ENCODE measurements around the gene DNAAF5. TPM values are rescaled to one million over a fixed set of nuclear protein-coding genes. Genes with fewer than 3 reads are reported as not detected.

DNAAF5 gene
- total and polyA plus RNA-seq, 2 of the 4 experiments (the other 2 are of a cell fraction), result 12.4 to 32.6 TPM

GRCh38 chr7:711922-712380 lies 14.5 kb upstream of the DNAAF5 start:
- no peak overlapping the region for H3K4ac ChIP-seq (ENCODE audit: low read depth, low read length)
- peak overlapping the region; percentile 52 for H3K4me3 ChIP-seq (ENCODE audit: insufficient read depth, low read depth, low read length)
- peaks cover 3% of the 10 kb centered on the region; the same call in 1 of the 2 replicates for H3K4me1 ChIP-seq (ENCODE audit: control insufficient read depth, insufficient read depth, low read length)
- peaks cover 5% of the 10 kb centered on the region; the same call in 1 of the 2 replicates for H4K20me1 ChIP-seq (ENCODE audit: insufficient read depth, low read length)
- 0 out of 2 replicates have a peak, but pooled peaks cover 1% of the 10 kb centered on the region for H3K36me3 ChIP-seq (ENCODE audit: control insufficient read depth, insufficient read depth, low read length)
- H3K4me2 ChIP-seq (ENCODE audit: low read depth, low read length), result peak overlapping the region; percentile 42; the same call in 1 of the 2 replicates
- no peak overlapping the region for H2BK20ac ChIP-seq (ENCODE audit: low read depth, low read length)
- H3K27me3 ChIP-seq (ENCODE audit: control insufficient read depth, insufficient read depth, low read length), result peaks cover 4% of the 10 kb centered on the region; the same call in 1 of the 2 replicates
- no peaks in the 10 kb centered on the region for H3K9me3 ChIP-seq (ENCODE audit: control insufficient read depth, insufficient read depth, low read length)
- H4K5ac ChIP-seq (ENCODE audit: low read depth, low read length), result no peak overlapping the region; the same call in 1 of the 2 replicates
- POLR2A ChIA-PET (ENCODE audit: unreplicated experiment), result no interaction called here
- no peak overlapping the region for H4K91ac ChIP-seq (ENCODE audit: insufficient read depth, low read depth, low read length)
- intact Hi-C loops (cut with micrococcal nuclease) (no loop called here), in situ Hi-C loops (cut with MboI; ENCODE audit: low sequenced_read_pairs) (no loop called here), dilution Hi-C loops (cut with HindIII; ENCODE audit: low sequenced_read_pairs, unreplicated experiment) (no loop called here)
- CTCF ChIA-PET, result no interaction called here
- peak overlapping the region; percentile 70 for H2AFZ ChIP-seq (replicated peaks; ENCODE audit: low read length, poor library complexity)
- no peak for TF ChIP-seq MAFK (IDR thresholded peaks at IDR 0.05; ENCODE audit: low read depth, low read length)
- H3K23ac ChIP-seq (ENCODE audit: low read depth, low read length), result no peak overlapping the region
- no peaks in the 10 kb centered on the region; the same call in 1 of the 2 replicates for H3K9me1 ChIP-seq (ENCODE audit: insufficient read depth, low read length)
- no peaks in the 10 kb centered on the region for H3K79me1 ChIP-seq (ENCODE audit: low read depth in 1 of 2, low read length in 2 of 2)
- no peak overlapping the region for H2AK9ac ChIP-seq (replicated peaks; ENCODE audit: low read depth, low read length, poor library complexity)
- no peak overlapping the region for H3K9ac ChIP-seq (ENCODE audit: low read depth, low read length)
- H3K27ac ChIP-seq (ENCODE audit: insufficient read depth, low read length), result no peak overlapping the region
- no peak overlapping the region for H2BK5ac ChIP-seq (ENCODE audit: low read depth, low read length, poor library complexity, severe bottlenecking)
- 0% methylated on average over 3 of the region's 44 CpGs; no CpG with 5 or more reads in 1 of the 2 experiments for WGBS, 2 experiments (ENCODE audit: extremely low coverage in 2 of 2, insufficient read length in 1 of 2)
- no peak overlapping the region for H3K56ac ChIP-seq (ENCODE audit: extremely low read depth, insufficient read depth, low read length)
- peak; percentile 33; the same call in 1 of the 2 replicates for ATAC-seq (ENCODE audit: low read depth)
- DNase-seq, result no peak
- H2BK15ac ChIP-seq (ENCODE audit: low read depth, low read length), result no peak overlapping the region
- no TSS peak for BruUV-seq (replicated peaks)
- no peak overlapping the region for H3K18ac ChIP-seq (ENCODE audit: low read depth, low read length)
- H2AK5ac ChIP-seq (ENCODE audit: low read depth, low read length), result no peak overlapping the region
- H4K8ac ChIP-seq (ENCODE audit: low read depth in 2 of 2, low read length in 2 of 2), result no peak overlapping the region
- H2BK120ac ChIP-seq (ENCODE audit: low read depth, low read length), result no peak overlapping the region
- H3K14ac ChIP-seq (replicated peaks; ENCODE audit: low read depth, low read length), result no peak overlapping the region
